ENCODE measurements around the gene OXCT2.

OXCT2 gene

DNA sequence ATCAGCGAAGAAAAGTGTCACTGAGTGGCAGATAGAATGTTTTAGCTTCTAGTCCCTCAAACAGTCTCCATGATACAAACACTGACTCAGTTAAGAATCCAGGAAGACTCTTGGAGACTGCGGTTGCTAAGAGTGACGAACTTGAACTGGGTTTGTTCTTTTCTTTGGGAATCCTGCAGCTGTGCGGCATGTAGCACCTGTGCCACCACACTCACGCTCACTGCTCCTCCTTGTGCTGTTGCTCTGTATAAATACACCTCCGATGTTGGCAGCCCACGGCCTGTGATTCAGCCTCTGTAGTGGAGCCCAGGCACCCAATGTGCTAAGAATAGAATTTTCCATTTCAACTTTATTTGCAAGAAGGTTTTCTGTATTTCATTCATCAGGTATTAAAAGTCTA is 38.0 kb downstream of the OXCT2 start:
- no peak for DNase-seq (ENCODE audit: low spot score)

DNA sequence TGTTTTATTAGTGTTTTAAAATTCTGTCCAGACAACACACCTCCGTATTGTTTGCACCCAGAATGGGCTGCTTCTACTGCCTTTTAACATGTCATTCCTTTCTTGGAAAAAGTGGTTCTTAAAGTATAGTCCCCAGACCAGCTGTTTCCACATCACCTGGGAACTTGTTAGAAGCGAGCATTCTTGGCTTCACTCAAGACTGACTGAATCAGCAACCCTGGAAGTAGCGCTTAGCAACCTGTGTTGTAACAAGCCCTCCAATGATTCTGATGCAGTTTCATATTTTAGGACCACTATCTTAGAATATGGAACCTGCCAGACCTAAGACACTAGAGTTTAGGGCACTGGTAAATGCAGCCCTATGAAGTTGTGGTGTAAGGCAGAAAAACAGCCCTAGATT is 38.4 kb downstream of the OXCT2 start:
- DNase-seq (ENCODE audit: low spot score), result no peak

DNA sequence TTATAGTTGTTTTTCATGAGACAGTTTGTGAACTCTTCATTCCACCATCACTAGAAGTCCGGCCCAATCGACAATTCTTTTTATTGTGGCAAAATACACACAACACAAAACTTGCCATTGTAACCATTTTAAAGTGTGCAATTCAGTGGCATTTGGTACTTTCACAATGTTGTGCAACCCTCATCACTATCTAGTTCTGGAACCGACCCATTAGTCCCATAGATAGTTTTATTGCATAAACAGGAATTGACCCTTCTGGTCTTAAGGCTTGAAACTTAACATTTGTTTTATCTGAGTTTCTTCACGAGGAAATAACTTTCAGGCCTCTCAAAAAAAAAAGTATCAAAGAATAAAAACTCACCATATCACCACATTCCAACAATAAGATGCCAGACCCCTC is 41.3 kb downstream of the OXCT2 start:
- no peak for DNase-seq (ENCODE audit: low spot score)

DNA sequence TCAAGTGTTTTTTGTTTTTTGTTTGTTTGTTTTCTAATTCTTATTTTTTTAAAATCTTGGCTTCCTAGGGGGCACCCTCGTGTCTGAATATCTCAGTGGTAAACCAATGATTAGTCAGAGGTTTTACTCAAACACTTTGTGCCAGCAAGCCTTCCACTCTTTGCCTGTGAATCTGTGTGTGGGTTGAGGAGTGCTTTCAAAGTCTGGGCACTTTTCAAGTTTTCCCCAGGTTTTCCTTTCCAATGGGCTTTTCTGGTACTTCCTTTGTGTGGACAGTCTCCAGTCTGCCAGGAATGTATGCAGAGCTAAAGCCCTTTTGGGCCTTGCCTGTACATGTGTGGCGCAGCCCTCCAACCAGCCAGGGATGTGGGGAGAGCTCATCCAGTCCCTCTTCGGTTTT is 42.1 kb downstream of the OXCT2 start:
- DNase-seq (ENCODE audit: low spot score), result no peak

DNA sequence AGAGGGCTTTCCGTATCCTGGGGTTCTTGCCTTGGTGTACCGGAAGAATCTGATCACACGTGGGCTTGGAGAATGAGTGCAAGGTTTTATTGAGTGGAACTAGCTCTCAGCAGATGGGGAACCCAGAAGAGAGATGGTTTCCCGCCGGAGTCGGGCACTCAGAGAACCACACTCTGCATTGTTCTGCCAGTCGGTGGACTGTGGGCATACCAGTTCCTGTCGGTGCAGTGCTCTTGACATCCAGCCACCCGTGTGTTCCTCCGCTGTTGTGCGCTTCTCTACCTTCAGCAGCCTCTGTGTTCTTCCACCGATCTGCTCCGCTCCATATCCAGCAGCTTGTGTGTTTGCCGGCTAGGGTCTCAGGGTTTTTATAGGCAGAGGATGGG is 43.2 kb downstream of the OXCT2 start:
- no peak for DNase-seq (ENCODE audit: low spot score)

DNA sequence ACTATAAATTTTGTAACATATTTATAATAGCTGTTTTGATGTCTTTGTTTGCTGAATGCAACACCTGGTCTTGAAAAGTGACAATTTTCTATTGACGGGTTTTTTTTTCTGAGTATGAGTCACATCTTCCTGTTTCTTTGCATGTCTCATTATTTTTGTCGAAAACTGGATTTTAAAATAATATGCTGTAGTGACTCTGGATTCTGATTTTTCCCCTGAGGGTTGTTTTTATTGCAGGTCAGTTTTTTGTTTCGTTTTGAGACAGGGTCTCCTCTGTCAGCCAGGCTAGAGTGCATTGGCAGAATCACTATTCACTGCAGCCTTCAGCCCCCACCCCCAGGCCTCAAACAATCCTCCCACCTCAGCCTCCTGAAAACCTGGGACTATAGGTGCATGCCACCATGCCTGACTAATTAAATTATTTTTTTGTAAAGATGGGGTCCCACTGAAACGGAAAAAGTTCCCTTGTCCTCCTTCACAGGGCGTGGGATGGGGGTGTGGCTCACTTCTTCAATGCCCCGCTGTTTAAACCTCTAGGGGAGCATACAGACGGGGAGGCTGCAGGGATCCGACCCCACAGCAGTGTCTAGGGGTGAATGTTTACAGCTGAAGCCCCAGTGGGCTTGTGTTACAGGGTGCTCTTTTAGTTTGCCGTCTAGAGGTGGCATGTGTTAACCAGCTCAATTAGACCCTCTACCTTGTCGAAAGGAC is 43.8 kb downstream of the OXCT2 start:
- no peak for DNase-seq (ENCODE audit: low spot score)

DNA sequence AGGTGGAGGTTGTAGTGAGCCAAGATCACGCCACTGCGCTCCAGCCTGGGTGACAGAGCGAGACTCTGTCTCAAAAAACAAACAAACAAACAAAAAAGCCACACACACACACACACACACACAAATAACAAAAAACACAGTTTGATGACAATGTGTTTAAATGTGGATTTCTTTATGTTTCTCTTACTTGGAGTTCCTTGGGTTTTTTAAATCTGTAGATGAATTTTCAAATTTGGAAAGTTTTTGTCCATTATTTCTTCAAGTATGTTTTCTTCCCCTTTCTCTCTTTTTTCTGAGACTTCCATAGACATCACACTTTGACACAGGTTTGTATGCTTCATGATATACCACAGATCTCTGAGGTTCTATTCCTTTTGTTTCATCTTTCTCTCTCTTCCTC is 44.5 kb downstream of the OXCT2 start:
- DNase-seq (ENCODE audit: low spot score), result no peak

DNA sequence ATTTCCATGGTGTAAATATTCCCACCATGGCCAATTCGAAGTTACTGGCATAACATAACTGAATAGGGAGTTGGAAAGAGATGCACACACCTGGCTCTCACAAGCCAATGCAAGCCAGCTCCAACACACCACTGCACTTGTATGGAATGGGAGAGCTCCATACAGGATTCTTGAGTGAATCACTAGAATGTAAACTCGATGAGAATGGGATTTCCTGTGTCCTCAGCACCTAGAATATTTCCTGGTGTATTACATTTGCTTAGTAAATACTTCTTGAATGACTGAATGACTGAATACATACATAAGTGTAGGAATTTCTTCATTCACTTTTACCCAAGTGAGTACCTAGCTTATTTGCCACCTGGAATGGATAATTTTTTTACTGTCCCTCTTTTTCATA is 48.7 kb downstream of the OXCT2 start:
- no peak for DNase-seq (ENCODE audit: low spot score)

DNA sequence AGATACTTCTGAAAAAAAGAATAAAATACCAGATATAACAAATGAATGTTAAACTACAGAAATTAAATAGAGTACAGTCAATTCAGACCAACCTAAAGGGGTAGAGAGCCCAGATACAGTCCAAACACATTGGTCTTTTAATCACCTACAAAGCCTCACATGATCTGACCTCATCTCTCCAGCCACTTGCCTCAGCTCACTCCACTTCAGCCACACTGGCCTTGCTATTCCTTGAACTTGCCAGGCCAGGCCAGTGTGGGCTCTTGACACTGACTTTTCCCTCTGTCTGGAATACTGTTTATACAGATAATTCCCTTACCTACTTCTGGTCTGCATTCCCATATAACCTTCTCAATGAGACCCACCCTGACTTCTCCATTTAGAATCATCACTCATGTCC is 49.5 kb downstream of the OXCT2 start:
- DNase-seq (ENCODE audit: low spot score), result no peak

DNA sequence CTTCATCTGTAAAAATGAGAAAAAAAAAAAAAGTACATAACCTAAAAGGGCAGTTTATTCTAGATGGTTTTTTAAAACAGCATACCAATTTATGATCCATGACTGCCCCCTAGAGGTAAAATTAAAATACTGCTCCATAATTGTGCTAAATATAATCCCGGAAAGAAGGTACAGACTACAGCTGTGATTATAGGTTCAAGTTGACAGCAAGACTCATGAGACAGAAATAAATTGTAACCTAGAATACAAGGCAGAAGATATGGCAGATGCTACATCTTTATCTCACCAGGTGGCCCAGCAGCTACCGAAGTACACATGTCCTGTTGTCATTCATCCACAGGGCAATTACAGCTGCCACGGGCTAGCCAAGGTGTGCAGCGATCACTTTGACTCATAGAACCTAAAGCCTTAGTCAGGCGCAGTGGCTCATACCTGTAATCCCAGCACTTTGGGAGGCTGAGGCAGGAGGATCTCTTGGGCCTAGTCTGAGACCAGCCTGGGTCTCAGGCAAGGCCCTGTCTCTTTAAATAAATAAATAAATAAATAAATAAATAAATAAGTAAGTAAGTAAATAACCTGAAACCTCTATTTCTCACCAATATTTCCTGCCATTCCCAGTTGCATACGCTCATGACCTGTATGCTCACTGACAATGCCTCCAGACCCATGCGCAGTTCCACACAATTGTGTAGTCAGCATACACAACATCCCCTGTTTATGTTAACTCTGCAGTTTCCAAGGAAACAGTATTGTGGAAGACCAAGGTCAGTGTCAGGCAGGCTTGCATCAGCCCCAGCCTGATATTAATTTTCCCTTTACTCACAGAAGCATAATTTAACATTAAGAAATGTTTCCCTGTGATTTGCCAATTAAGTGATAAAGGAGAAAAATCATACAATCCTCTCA is 50.8 kb downstream of the OXCT2 start:
- DNase-seq (ENCODE audit: low spot score), result peak; percentile 67
